Transverse colon (tissue), 4 donors: ENCODE data around the gene KATNB1. TPM values are rescaled to one million over a fixed set of nuclear protein-coding genes. Genes with fewer than 3 reads are reported as not detected.

Source experiments
- DNase-seq: peaks from one replicate; pipeline ENCODE4 v3.0.0-alpha.2; 2019
- H3K27ac ChIP-seq, 4 donors: fragments of 200-600 bp; sonication (generic); 2 replicates each; pipeline ENCODE4 v1.5.1; 2016 to 2018; ENCODE audit warnings: inconsistent platforms in 4 of 4
- H3K27me3 ChIP-seq: fragments of 200-600 bp; sonication (generic); 2 replicates; pipeline ENCODE4 v1.5.1; 2017; ENCODE audit warnings: inconsistent platforms
- H3K36me3 ChIP-seq, 4 donors: fragments of 200-600 bp; sonication (generic); 2 replicates each; pipeline ENCODE4 v1.5.1; 2017 to 2019; ENCODE audit warnings: inconsistent platforms in 4 of 4
- H3K4me1 ChIP-seq, 4 donors: fragments of 200-600 bp; sonication (generic); 2 replicates each; pipeline ENCODE4 v1.5.1; 2017 to 2020; ENCODE audit warnings: inconsistent platforms in 4 of 4
- H3K4me3 ChIP-seq, 4 donors: fragments of 200-600 bp; sonication (generic); 1 replicate in 1 of 4; 2 replicates in 3 of 4; pipeline versions ENCODE4 v1.5.1 to v1.6.1; 2017 to 2019; ENCODE audit warnings: inconsistent platforms in 4 of 4
- H3K9me3 ChIP-seq, 2 donors: fragments of 200-600 bp; sonication (generic); 2 replicates each; pipeline ENCODE4 v1.5.1; 2017 to 2019; ENCODE audit warnings: inconsistent platforms in 2 of 2
- EP300 ChIP-seq: sonication (generic); formaldehyde crosslinking; IDR thresholded peaks from one replicate; pipeline ENCODE4 v1.6.1; 2017; ENCODE audit warnings: antibody characterized with exemption, low read depth
- POLR2A ChIP-seq: fragments of 450-650 bp; IDR thresholded peaks from one replicate; pipeline ENCODE4 v1.6.1; 2016; ENCODE audit warnings: antibody characterized with exemption, mild to moderate bottlenecking, moderate library complexity
- POLR2AphosphoS5 ChIP-seq, 3 donors: sonication (generic); formaldehyde crosslinking; IDR thresholded peaks; one replicate each; pipeline ENCODE4 v1.6.1; 2016; ENCODE audit warnings: antibody characterized with exemption in 3 of 3
- WGBS, 2 donors: methylation state at CpG; one replicate each; pipeline ENCODE4 v1.1.5; 2018; ENCODE audit warnings: low coverage in 1 of 2; 5-methylcytosine and 5-hydroxymethylcytosine counted together
- in situ Hi-C, 4 donors: fragments of 200-750 bp; cut with MboI; loops; one replicate each; pipeline versions ENCODE4 v1.15.0 to v1.15.1; 2017; ENCODE audit warnings: low sequenced_read_pairs in 3 of 4, low pct_ligation_motif_present in 1 of 4, low pct_unique_long_range_greater_than_20kb in 1 of 4
- intact Hi-C: fragments of 100-400 bp; cut with DNase I; formaldehyde crosslinking; loops from one replicate; pipeline ENCODE4 v1.15.1; 2023; ENCODE audit warnings: low total_unique reads
- total RNA-seq, 4 donors: library from RNA; depleted of rRNA; stranded (reverse); fragments of >200 nt; gene quantifications; one replicate each; pipeline ENCODE4 v1.1.0, GENCODE V29; 2016
- TF ChIP-seq, protein P1 (sequence below), 5 experiments: fragments of 200-600 bp in 3 of 5; fragments of 450-650 bp in 2 of 5; sonication (generic) in 3 of 5; IDR thresholded peaks; 1 replicate in 2 of 5; 2 replicates in 3 of 5; pipeline ENCODE4 v1.5.1; 2016 to 2017; ENCODE audit warnings: antibody characterized with exemption in 5 of 5, inconsistent platforms in 3 of 5, mild to moderate bottlenecking in 2 of 5, moderate library complexity in 1 of 5

KATNB1 gene
- total RNA-seq, 4 donors from 2014 or later: 11.3 to 28.4 (median 22.3) TPM

GRCh38 chr16:57750796-57751538 is 15.4 kb downstream of the KATNB1 start:
- intact Hi-C loops (loop anchor here (10.0 kb wide), 1 partner anchor 264 kb away; no protein-coding TSS in a partner anchor), in situ Hi-C loops (loop anchor here in 3 of 4 donors (25.0 kb wide), 1 partner anchor 261 kb away; the partner anchor contains the start of genes USB1 (in 3 of the 3) and ZNF319 (in 3 of the 3))
- Histone ChIP-seq H3K4me3 (no peak overlapping the region), H3K36me3 (no peaks in the 10 kb centered on the region), H3K27me3 (no peaks in the 10 kb centered on the region), H3K4me1 (no peaks in the 10 kb centered on the region), H3K9me3 (no peaks in the 10 kb centered on the region), H3K27ac (no peak overlapping the region)
- 91 to 96% methylated on average over 4 to 23 of the region's 24 CpGs for WGBS, 2 donors
- TF ChIP-seq POLR2A (no peak), POLR2AphosphoS5 (IDR thresholded peaks at IDR 0.05) (no peak), EP300 (no peak)
- TF ChIP-seq, protein P1, sequence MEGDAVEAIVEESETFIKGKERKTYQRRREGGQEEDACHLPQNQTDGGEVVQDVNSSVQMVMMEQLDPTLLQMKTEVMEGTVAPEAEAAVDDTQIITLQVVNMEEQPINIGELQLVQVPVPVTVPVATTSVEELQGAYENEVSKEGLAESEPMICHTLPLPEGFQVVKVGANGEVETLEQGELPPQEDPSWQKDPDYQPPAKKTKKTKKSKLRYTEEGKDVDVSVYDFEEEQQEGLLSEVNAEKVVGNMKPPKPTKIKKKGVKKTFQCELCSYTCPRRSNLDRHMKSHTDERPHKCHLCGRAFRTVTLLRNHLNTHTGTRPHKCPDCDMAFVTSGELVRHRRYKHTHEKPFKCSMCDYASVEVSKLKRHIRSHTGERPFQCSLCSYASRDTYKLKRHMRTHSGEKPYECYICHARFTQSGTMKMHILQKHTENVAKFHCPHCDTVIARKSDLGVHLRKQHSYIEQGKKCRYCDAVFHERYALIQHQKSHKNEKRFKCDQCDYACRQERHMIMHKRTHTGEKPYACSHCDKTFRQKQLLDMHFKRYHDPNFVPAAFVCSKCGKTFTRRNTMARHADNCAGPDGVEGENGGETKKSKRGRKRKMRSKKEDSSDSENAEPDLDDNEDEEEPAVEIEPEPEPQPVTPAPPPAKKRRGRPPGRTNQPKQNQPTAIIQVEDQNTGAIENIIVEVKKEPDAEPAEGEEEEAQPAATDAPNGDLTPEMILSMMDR (IDR thresholded peaks at IDR 0.05): no peak
- DNase-seq: no peak

DNA sequence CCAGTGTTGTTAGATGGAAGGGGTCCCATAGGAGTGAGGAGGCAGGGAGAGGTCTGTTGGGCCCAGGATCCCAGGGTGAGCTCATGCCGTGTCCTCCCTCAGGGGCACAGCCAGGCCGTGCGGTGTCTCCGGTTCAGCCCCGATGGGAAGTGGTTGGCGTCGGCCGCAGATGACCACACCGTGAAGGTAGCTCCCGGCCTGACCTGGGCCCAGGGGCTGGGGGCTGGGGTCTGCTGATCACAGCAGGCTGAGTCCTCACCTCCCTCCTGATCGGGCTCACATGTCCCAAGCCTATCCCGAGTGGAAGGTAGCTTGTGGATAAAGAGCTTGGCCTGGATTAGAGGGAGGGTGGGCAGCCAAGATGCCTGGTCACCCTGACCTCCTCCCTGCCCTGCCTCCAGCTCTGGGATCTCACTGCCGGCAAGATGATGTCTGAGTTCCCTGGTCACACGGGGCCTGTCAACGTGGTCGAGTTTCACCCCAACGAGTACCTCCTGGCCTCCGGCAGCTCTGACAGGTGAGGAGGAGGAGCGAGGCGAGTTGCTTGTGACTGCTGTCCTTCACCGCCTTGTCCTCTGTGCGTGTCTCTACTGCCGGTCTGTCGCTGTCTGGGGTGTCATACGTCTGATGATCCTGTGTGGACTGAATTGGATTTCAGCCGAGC is 16.1 kb downstream of the KATNB1 start:
- TF ChIP-seq POLR2AphosphoS5 (IDR thresholded peaks at IDR 0.05) (no peak), POLR2A (no peak), EP300 (no peak)
- TF ChIP-seq, protein P1 (IDR thresholded peaks at IDR 0.05): no peak
- no peak for DNase-seq
- no peaks in the 10 kb centered on the region for H3K27me3 ChIP-seq
- intact Hi-C loops (loop anchor here (10.0 kb wide), 1 partner anchor 263 kb away; no protein-coding TSS in a partner anchor), in situ Hi-C loops (loop anchor here in 3 of 4 donors (25.0 kb wide), 1 partner anchor 261 kb away; the partner anchor contains the start of genes USB1 (in 3 of the 3) and ZNF319 (in 3 of the 3))
- 92% methylated on average over 25 of the region's 26 CpGs; no CpG with 5 or more reads in 1 of the 2 donors for WGBS, 2 donors
- no peaks in the 10 kb centered on the region for H3K4me1 ChIP-seq
- H3K27ac ChIP-seq: no peak overlapping the region
- H3K4me3 ChIP-seq: no peak overlapping the region
- no peaks in the 10 kb centered on the region for H3K9me3 ChIP-seq
- no peaks in the 10 kb centered on the region for H3K36me3 ChIP-seq

DNA sequence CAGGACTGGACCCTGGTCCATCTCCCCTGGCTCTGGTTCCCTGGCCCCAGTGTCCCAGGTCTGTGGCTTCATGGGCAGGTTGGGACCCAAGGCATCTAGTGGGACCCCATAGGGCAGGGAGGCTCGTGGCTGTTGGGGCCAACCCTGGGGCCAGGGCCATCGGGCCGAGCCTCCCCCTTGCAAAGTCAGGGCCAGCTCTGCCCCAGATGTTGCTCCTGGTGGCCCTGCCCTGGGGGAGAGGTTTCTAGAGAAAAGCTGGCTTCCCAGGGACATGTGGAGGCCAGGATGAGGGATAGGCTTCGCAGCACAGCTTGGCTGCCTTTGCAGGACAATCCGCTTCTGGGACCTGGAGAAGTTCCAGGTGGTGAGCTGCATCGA is 16.6 kb downstream of the KATNB1 start:
- Histone ChIP-seq H3K27ac (no peak overlapping the region), H3K9me3 (no peaks in the 10 kb centered on the region), H3K27me3 (no peaks in the 10 kb centered on the region), H3K36me3 (no peaks in the 10 kb centered on the region), H3K4me3 (no peak overlapping the region), H3K4me1 (no peaks in the 10 kb centered on the region)
- DNase-seq: no peak
- TF ChIP-seq POLR2A (no peak), POLR2AphosphoS5 (IDR thresholded peaks at IDR 0.05) (no peak), EP300 (no peak)
- TF ChIP-seq, protein P1 (IDR thresholded peaks at IDR 0.05): no peak
- no CpG with 5 or more reads among the region's 6 CpGs for WGBS, 2 donors
- in situ Hi-C loops: loop anchor here in 3 of 4 donors (25.0 kb wide), 1 partner anchor 260 kb away; the partner anchor contains the start of genes USB1 (in 3 of the 3) and ZNF319 (in 3 of the 3)
- intact Hi-C loops: loop anchor here (10.0 kb wide), 1 partner anchor 263 kb away; no protein-coding TSS in a partner anchor
